Smooth muscle cell (in vitro differentiated cells): ENCODE data around the gene PLS1. TPM values are rescaled to one million over a fixed set of nuclear protein-coding genes. Genes with fewer than 3 reads are reported as not detected.

Experiments used
- DNase-seq: peaks from one replicate; lab custom pipeline; 2025; ENCODE audit not compliant: unreplicated experiment; lab: John Stamatoyannopoulos, UW
- H2AFZ ChIP-seq: fragments of 200-600 bp; sonication (generic); 2 replicates; pipeline ENCODE4 v1.6.0; 2016; ENCODE audit warnings: antibody characterized with exemption, low read depth, mild to moderate bottlenecking
- H3F3A ChIP-seq: fragments of 200-600 bp; sonication (generic); 2 replicates; pipeline ENCODE4 v1.6.0; 2017; ENCODE audit warnings: antibody characterized with exemption, low read depth
- H3K27ac ChIP-seq: fragments of 200-600 bp; sonication (generic); 2 replicates; pipeline ENCODE4 v1.5.1; 2016; ENCODE audit warnings: low read depth, mild to moderate bottlenecking
- H3K27me3 ChIP-seq: fragments of 200-600 bp; sonication (generic); 2 replicates; pipeline ENCODE4 v1.6.1; 2016; ENCODE audit warnings: low read depth, mild to moderate bottlenecking
- H3K36me3 ChIP-seq: fragments of 200-600 bp; sonication (generic); 2 replicates; pipeline ENCODE4 v1.5.1; 2016; ENCODE audit warnings: low read depth
- H3K4me1 ChIP-seq: fragments of 200-600 bp; sonication (generic); 2 replicates; pipeline ENCODE4 v1.5.1; 2016; ENCODE audit warnings: low read depth
- H3K4me2 ChIP-seq: fragments of 200-600 bp; sonication (generic); 2 replicates; pipeline ENCODE4 v1.6.0; 2016; ENCODE audit warnings: mild to moderate bottlenecking
- H3K4me3 ChIP-seq: fragments of 200-600 bp; sonication (generic); 2 replicates; pipeline ENCODE4 v1.5.1; 2016; ENCODE audit warnings: mild to moderate bottlenecking
- H3K79me2 ChIP-seq: fragments of 200-600 bp; sonication (generic); 2 replicates; pipeline ENCODE4 v1.6.0; 2016; ENCODE audit warnings: low read depth, mild to moderate bottlenecking
- H3K9ac ChIP-seq: fragments of 200-600 bp; sonication (generic); 2 replicates; pipeline ENCODE4 v1.6.0; 2016; ENCODE audit warnings: low read depth
- H3K9me3 ChIP-seq: fragments of 200-600 bp; sonication (generic); replicated peaks from 2 replicates; pipeline ENCODE4 v1.5.1; 2016; ENCODE audit warnings: low read depth
- H4K20me1 ChIP-seq: fragments of 200-600 bp; sonication (generic); 2 replicates; pipeline ENCODE4 v1.6.0; 2016; ENCODE audit warnings: low read depth
- WGBS: methylation state at CpG from one replicate; pipeline ENCODE4 v1.1.7; 2016; ENCODE audit warnings: low lambda C conversion rate; 5-methylcytosine and 5-hydroxymethylcytosine counted together
- polyA plus RNA-seq: library from polyadenylated mRNA; unstranded; fragments of >200 nt; fragmentation: Nextera tagmentation; extraction: Ambion mirVana; gene quantifications from 2 replicates; pipeline ENCODE4 v1.2.1, GENCODE V29; 2016
- total RNA-seq: library from RNA; depleted of rRNA; stranded (reverse); fragments of >200 nt; gene quantifications from 2 replicates; pipeline ENCODE4 v1.2.3, GENCODE V29; 2014
- TF ChIP-seq, protein P1 (sequence below): fragments of 200-600 bp; sonication (generic); IDR thresholded peaks from 2 replicates; pipeline ENCODE4 v1.5.1; 2017; ENCODE audit warnings: borderline replicate concordance, mild to moderate bottlenecking, antibody characterized with exemption; ENCODE audit not compliant: insufficient read depth, poor library complexity, severe bottlenecking

Gene PLS1
- total and polyA plus RNA-seq, 2 experiments from 2014 or later = 1.9 to 3.1 TPM

GRCh38 chr3:142676151-142676550 is 80.0 kb downstream of the PLS1 start:
- Histone ChIP-seq H4K20me1 (no peaks in the 10 kb centered on the region), H3K36me3 (no peaks in the 10 kb centered on the region), H3F3A (no peaks in the 10 kb centered on the region), H3K79me2 (no peaks in the 10 kb centered on the region), H3K9ac (no peak overlapping the region), H3K4me3 (no peak overlapping the region), H3K27me3 (peaks cover 9% of the 10 kb centered on the region), H3K4me1 (no peaks in the 10 kb centered on the region), H3K9me3 (no peaks in the 10 kb centered on the region), H2AFZ (no peak overlapping the region), H3K27ac (no peak overlapping the region), H3K4me2 (no peak overlapping the region)
- TF ChIP-seq, protein P1, sequence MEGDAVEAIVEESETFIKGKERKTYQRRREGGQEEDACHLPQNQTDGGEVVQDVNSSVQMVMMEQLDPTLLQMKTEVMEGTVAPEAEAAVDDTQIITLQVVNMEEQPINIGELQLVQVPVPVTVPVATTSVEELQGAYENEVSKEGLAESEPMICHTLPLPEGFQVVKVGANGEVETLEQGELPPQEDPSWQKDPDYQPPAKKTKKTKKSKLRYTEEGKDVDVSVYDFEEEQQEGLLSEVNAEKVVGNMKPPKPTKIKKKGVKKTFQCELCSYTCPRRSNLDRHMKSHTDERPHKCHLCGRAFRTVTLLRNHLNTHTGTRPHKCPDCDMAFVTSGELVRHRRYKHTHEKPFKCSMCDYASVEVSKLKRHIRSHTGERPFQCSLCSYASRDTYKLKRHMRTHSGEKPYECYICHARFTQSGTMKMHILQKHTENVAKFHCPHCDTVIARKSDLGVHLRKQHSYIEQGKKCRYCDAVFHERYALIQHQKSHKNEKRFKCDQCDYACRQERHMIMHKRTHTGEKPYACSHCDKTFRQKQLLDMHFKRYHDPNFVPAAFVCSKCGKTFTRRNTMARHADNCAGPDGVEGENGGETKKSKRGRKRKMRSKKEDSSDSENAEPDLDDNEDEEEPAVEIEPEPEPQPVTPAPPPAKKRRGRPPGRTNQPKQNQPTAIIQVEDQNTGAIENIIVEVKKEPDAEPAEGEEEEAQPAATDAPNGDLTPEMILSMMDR = no peak
- 98% methylated on average over 2 of the region's 2 CpGs for WGBS
- DNase-seq = no peak

DNA sequence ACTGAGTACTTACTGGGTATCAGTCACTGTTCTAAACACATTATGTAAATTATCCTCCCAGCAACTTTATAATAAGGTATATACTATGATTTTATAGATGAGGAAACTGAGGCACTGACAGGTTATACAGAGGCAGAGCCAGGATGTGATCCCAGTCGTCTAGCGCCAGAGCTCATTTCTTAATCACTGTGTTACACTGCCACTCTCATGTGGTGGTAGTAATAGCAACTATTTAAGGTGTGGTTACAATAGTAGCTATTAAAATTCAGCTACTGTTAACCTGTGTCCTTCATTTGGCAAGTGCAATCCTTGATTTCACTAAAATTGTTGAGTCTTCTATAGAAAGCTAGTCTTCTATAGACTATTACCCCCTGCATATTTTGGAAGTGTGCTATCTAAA is 84.5 kb downstream of the PLS1 start:
- H4K20me1 ChIP-seq = no peaks in the 10 kb centered on the region
- H3K27me3 ChIP-seq = no peaks in the 10 kb centered on the region
- 76% methylated on average over 2 of the region's 2 CpGs for WGBS
- H3F3A ChIP-seq = no peaks in the 10 kb centered on the region
- H3K9ac ChIP-seq = no peak overlapping the region
- no peak overlapping the region for H3K27ac ChIP-seq
- no peak for DNase-seq
- TF ChIP-seq, protein P1 = no peak
- H2AFZ ChIP-seq = no peak overlapping the region
- H3K36me3 ChIP-seq = no peaks in the 10 kb centered on the region
- no peak overlapping the region for H3K4me2 ChIP-seq
- no peaks in the 10 kb centered on the region for H3K4me1 ChIP-seq
- H3K79me2 ChIP-seq = no peaks in the 10 kb centered on the region
- no peaks in the 10 kb centered on the region for H3K9me3 ChIP-seq
- no peak overlapping the region for H3K4me3 ChIP-seq

- no peaks in the 10 kb centered on the region for H3K9me3 ChIP-seq
- WGBS = 90% methylated on average over 2 of the region's 2 CpGs
- H3K4me2 ChIP-seq = no peak overlapping the region
- H3K27ac ChIP-seq = no peak overlapping the region
- H3K79me2 ChIP-seq = no peaks in the 10 kb centered on the region
- TF ChIP-seq, protein P1 = no peak
- no peaks in the 10 kb centered on the region for H3K4me1 ChIP-seq
- no peak for DNase-seq
- no peaks in the 10 kb centered on the region for H3F3A ChIP-seq
- no peak overlapping the region for H2AFZ ChIP-seq
- H3K27me3 ChIP-seq = no peaks in the 10 kb centered on the region
- H4K20me1 ChIP-seq = no peaks in the 10 kb centered on the region
- H3K36me3 ChIP-seq = no peaks in the 10 kb centered on the region
- no peak overlapping the region for H3K4me3 ChIP-seq
- no peak overlapping the region for H3K9ac ChIP-seq
Observed at GRCh38 chr3:142690613-142691012, 94.4 kb downstream of the PLS1 start.

- no peaks in the 10 kb centered on the region for H3F3A ChIP-seq
- H3K27me3 ChIP-seq = no peaks in the 10 kb centered on the region
- no peak overlapping the region for H3K27ac ChIP-seq
- WGBS = 92% methylated on average over 2 of the region's 2 CpGs
- H3K79me2 ChIP-seq = no peaks in the 10 kb centered on the region
- no peaks in the 10 kb centered on the region for H3K4me1 ChIP-seq
- DNase-seq = no peak
- H3K36me3 ChIP-seq = no peaks in the 10 kb centered on the region
- no peak overlapping the region for H3K4me2 ChIP-seq
- H3K9me3 ChIP-seq = no peaks in the 10 kb centered on the region
- H3K4me3 ChIP-seq = no peak overlapping the region
- TF ChIP-seq, protein P1 = no peak
- H3K9ac ChIP-seq = no peak overlapping the region
- no peak overlapping the region for H2AFZ ChIP-seq
- no peaks in the 10 kb centered on the region for H4K20me1 ChIP-seq
Observed at GRCh38 chr3:142691527-142691926, 95.3 kb downstream of the PLS1 start.
